Endometrial microvascular endothelial cells (primary cell): ENCODE measurements around the gene ZSCAN25. TPM values are rescaled to one million over a fixed set of nuclear protein-coding genes. Genes with fewer than 3 reads are reported as not detected.
"Not testable (repeated sequence)": the region's sequence is repeated elsewhere in the genome, so short reads cannot be mapped to it uniquely, and the experiment has no call there.

Source experiments
- in situ Hi-C: cut with HindIII; loops from 2 replicates; pipeline ENCODE4 v1.10.0; 2017; ENCODE audit warnings: low sequenced_read_pairs, low pct_unique_long_range_greater_than_20kb; ENCODE audit errors: inconsistent ontology term
- total RNA-seq: library from RNA; depleted of rRNA; stranded (reverse); fragments of >200 nt; gene quantifications from one replicate; pipeline ENCODE4 v1.2.3, GENCODE V29; 2015; ENCODE audit errors: inconsistent ontology term

ZSCAN25 gene
- total RNA-seq, 1 donor from 2014 or later, result 17.3 TPM

DNA sequence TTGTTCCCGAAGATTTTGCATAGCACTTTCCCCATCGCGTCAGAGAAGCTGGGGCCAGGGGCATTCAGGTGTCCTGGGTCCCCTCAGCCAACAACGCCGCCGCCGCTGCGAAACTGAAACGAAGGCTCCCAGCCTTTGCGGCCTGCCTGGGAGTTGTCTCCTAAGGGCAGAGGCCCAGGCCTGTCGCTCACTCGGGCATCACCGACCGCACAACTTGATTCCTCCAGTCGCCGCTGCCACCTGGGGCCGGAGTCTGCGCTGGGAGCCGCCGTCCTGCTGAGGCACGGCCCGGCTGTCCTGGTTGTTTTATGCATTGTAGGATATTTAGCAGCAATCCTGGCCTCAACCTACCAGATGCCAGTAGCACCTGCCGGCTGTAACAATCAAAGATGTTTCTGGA is 22.0 kb downstream of the ZSCAN25 start:
- in situ Hi-C loops, result no loop called here

DNA sequence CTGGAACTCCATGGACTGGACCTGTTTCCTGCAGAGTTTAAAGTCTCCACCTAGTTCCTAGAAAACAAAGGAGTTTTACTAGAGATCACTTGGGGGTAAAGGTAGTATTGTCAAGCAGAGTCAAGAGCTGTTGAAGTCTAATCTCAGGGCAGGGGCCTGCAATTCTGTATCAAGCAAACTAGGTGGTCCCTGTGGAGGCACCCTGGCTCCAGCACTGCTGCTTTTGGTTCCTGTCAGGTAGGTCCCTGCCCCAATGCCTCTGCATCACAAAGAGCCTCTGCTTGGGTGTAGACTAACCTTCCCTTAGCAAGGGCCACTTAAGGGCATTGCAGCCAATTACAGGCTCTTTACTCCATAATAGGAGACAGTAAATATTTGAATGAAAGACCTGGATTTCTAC is 22.5 kb downstream of the ZSCAN25 start:
- in situ Hi-C loops, result no loop called here

DNA sequence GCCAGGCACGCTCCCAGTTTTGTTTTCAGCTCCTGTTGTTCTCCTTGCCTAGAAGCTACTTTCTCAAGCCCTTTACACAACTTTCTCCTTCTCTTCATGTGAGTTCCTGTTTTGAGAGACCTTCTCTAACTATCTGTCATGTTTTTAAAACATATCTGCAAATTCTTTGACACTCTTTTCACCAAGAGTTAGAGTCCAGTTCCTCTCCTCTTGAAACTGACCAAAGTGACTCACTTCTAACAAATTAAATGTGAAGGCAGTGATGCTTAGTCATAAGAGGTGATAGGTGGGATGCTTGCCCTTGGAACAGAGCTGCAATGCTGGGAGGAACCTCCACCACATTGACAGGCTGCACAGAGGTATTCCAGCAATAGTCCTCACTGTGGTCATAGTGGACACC is 25.3 kb downstream of the ZSCAN25 start:
- in situ Hi-C loops, result no loop called here

DNA sequence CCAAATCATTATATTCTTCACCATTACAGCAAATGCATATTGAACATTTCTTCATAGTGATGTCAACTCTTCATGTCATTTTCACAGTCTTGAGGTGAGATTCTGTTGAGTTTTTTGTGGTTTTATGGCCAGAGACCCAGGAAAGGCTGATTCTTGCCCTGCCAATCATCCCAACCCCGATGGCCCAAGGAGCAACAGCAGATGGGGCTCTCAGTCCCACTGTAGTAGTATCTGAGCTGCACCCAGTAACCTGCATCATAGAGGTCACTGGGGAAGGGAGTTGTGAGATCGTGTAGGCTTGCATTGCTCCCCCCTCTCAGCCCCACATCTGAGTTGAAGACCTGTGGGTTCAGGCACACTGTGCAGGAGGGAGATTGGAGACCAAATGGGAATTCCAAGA is 26.7 kb downstream of the ZSCAN25 start:
- in situ Hi-C loops, result no loop called here

DNA sequence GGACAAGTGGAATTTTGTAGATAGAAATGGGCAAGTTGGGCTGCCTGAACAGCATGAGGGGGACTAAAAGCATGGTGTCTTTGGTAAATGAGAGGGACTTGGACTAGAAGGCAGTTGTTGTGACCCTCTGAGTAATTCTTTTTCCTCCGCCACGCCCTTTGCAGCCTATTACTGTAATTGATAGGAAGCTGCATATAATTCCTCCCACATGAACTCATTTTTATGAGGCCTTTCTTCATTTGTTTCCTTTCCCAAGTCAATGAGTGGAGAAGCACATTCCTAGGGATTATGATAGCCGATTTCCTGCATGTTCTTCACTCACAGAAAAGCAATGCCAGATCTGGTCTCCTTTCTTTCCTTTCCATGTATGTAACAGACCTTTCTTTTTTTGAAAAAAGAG is 27.7 kb downstream of the ZSCAN25 start:
- in situ Hi-C loops, result no loop called here

DNA sequence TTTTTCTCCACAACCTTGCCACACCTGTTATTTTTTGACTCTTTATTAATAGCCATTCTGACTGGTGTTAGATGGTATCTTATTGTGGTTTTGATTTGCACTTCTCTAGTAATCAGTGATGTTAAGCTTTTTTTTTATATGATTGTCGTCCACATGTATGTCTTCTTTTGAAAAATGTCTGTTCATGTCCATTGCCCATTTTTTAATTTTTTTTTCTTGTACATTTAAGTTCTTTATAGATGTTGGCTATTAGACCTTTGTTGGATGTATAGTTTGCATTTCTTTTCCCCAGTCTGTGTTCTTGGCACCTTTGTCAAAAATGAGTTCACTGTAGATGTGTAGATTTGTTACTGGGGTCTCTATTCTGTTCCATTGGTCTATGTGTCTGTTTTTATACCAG is 28.8 kb downstream of the ZSCAN25 start:
- in situ Hi-C loops, result no loop called here

DNA sequence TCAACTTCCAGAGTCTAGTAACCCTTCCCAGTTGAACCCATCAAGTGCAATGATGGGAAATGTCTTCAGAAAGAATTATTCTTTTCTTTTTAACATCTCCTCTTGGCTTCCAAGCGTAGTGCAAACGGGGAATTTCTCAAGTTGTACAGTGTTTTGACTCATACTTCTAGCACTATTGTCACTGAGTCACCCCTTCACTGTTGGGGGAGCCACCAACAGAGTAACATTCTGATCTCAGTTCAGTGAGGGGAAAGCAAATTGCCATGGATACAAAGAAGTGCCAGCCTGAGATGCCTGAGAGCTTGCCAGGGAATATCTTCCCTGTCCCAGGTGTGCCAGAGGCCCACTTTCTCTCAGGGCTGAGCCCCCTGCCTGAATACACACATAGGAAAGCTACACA is 32.1 kb downstream of the ZSCAN25 start:
- in situ Hi-C loops, result no loop called here

DNA sequence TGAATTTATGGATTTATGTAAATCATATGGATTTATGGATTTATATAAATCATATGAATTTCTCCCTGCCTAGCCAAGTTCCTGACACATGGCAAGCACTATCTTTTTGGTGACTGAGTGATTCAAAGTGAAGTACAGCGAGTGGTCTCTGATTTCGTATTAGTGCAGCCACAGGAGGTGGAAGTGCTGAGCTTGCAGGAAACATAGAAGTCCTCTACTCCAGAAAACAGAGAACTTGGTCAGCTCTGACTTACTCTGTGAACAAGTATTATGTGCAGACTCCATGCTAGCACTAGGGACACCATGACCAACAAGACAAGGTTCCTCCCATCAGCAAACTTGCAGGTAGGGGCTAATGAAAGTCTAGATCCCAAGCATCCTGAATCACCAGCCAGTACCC is 34.5 kb downstream of the ZSCAN25 start:
- in situ Hi-C loops, result no loop called here

DNA sequence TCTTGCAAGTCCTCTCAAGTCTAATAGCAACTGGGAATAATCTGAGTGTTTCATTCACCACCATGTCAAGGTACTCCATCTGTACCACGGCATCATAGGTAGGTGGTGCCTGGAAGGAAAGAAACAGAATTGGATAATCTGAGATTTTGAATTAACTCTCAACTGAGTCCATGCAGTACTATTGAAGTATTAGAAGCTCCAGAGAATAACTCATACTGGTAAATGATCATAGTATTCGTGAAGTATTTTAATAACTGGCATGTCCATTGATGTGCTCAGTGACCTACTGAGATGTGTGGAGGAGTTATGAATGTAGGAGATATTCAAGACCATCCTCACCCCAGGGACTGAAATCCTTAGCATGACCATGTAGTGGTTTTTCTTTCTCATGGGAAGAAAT is 35.9 kb downstream of the ZSCAN25 start:
- in situ Hi-C loops, result no loop called here

DNA sequence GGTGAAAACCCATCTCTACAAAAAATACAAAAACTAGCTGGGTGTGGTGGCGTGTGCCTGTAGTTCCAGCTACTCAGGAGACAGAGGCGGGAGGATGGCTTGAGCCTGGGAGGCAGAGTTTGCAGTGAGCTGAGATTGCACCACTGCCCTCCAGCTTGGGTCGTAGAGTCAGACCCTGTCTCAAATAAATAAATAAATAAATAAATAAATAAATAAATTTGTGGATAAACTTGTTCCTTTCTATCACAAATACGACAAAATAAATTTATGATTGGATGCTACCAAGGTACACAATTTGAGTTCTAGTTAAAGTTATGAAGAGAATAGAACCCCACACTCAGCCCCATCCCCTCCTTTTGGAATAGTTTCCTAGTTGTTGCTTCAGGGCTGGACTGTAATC is 36.5 kb downstream of the ZSCAN25 start:
- in situ Hi-C loops, result not testable (repeated sequence)

DNA sequence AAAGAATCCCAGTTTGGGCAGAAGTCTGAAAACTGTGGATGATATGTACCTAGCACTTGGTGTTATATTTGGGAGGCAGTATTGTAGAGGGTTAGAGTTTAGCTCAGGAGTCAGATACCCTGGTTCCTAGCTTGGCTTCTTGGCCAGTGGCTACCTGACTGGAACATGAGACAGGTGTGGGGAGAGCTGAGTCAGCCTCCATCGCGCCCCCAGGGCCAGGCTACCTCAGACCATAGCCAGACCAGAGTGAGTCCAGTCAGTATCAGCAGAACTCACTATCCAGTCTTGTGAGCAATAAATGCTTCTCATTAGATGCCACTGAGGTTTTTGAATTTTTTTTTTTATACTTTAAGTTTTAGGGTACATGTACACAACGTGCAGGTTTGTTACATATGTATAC is 37.0 kb downstream of the ZSCAN25 start:
- in situ Hi-C loops, result no loop called here

DNA sequence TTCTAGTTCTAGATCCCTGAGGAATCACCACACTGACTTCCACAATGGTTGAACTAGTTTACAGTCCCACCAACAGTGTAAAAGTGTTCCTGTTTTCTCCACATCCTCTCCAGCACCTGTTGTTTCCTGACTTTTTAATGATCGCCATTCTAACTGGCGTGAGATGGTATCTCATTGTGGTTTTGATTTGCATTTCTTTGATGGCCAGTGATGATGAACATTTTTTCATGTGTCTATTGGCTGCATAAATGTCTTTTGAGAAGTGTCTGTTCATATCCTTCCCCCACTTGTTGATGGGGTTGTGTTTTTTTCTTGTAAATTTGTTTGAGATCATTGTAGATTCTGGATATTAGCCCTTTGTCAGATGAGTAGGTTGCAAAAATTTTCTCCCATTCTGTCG is 37.9 kb downstream of the ZSCAN25 start:
- in situ Hi-C loops, result not testable (repeated sequence)

DNA sequence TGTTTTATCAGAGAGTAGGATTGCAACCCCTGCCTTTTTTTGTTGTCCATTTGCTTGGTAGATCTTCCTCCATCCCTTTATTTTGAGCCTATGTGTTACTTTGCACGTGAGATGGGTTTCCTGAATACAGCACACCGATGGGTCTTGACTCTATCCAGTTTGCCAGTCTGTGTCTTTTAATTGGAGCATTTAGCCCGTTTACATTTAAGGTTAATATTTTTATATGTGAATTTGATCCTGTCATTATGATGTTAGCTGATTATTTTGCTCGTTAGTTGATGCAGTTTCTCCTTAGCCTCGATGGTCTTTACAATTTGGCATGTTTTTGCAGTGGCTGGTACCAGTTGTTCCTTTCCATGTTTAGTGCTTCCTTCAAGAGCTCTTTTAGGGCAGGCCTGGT is 41.1 kb downstream of the ZSCAN25 start:
- in situ Hi-C loops, result not testable (repeated sequence)

DNA sequence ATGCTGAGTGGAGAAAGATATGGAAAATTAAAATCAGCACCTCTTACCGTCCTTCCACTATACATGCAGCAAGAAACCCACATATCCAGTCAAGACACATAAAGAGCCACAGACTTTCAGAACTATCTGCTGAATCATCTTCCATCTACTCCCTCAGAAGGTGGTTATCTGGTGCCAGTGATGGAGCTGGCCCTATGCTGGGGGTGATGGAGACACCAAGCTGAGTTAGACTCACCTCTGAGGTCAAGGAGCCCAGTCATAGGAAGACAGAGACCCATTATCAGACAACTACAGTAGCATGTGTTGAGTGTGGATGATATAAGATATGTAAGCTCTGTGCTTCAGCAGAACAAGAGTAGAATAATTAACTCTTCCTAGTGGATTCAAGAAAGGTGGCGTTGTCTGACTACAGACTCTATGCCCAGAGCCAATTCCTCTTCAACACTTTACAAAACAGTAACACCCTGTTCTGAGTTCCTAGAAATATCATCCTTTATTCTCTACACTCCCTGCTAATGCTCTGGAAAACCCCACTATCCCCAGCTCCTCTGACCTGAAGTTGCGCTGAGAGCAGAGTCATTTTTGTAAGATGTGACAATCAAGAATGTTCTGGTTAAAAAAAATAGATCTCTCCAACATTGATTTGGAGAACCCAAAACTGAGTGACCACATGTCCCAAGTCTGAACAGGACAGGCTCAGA is 48.7 kb downstream of the ZSCAN25 start:
- in situ Hi-C loops, result no loop called here

DNA sequence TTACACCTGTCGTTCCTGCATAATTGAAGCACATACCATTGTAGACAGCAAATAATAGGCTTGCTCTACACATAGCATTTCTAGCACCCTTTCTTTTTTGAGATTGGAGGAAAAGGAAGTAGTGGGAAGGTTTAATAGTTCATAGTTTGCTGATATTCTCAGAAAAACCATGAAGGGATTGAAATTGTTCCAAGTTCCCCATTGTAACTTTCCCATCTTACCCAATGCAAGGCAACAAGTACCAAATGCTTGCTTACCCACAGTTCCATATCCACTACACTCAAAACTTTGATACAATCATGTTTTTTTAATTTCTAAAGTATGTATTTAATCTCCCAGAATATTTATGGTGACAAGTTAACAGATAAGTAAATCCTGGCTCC is 49.3 kb downstream of the ZSCAN25 start:
- in situ Hi-C loops, result no loop called here

DNA sequence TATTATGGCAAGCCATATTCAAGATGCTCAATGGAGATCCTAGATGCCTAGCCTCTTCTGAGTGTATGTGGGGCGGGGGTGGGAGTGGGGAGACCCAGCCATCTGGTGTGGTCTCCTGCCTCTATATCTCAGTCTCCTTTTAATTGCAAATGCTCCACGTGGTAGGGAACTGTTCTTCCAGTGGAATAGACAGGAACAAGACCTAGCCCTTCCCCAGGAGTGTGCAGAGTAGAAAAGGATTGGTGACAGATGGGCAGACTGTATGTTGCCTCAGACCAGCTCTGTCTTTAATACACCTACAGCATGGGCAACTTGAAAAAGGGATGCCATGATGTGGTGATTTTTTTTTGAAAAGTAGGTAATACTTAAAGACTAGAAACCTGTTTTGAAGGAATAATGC is 50.4 kb downstream of the ZSCAN25 start:
- in situ Hi-C loops, result no loop called here

DNA sequence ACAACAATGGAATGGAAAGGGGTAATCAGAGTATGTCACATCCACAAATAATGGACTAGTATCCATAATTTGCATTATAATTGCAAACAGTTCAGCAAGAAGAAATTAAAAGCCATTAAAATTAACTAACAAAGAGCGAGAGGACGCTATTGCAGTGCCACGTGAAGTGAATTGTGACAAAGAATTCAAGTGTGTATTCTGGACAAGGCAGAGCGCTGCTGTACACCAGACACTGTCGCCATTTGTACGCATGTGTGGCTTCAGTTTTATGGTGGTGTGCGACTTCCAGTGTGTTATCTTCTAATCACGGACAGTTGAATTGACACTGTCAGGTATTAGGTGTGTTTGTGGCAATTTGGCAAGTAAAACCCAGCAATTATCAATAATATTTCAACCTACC is 51.8 kb downstream of the ZSCAN25 start:
- in situ Hi-C loops, result no loop called here

DNA sequence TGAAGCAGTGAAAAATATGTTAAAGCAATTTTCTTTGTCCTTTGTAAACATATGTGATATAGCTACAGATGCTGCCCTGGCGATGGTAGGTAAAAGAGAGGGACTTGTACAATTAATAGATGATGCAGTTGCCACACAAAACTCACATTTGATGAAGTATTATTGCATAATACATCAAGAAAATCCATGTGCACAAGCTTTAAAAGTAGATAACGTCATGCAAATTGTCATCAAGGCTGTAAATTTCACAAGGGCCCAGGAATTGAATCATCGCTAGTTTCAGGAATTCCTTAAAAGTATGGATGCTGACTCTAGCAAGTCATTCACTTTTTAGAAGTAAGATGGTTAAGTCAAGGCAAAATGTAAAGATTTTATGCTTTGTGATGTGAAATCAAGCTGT is 53.0 kb downstream of the ZSCAN25 start:
- in situ Hi-C loops, result no loop called here

DNA sequence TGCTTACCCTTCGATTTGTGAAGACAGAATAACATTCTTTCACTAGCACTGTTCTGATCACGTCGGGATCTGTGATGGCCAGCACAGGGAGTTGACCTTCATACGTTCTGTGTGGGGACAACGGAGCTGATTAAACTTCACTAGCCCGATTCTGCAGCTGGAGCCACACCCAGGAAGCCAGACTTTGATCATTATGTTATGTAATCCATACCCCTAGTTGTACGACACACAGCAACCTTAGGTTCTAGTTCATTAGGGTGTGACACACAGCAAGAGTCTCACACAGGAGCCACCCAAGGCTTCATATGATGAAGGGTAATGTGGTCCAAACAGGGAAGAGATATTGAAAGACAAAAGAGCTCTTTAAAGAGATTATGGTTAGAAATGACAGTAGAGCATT is 55.8 kb downstream of the ZSCAN25 start:
- in situ Hi-C loops, result no loop called here

DNA sequence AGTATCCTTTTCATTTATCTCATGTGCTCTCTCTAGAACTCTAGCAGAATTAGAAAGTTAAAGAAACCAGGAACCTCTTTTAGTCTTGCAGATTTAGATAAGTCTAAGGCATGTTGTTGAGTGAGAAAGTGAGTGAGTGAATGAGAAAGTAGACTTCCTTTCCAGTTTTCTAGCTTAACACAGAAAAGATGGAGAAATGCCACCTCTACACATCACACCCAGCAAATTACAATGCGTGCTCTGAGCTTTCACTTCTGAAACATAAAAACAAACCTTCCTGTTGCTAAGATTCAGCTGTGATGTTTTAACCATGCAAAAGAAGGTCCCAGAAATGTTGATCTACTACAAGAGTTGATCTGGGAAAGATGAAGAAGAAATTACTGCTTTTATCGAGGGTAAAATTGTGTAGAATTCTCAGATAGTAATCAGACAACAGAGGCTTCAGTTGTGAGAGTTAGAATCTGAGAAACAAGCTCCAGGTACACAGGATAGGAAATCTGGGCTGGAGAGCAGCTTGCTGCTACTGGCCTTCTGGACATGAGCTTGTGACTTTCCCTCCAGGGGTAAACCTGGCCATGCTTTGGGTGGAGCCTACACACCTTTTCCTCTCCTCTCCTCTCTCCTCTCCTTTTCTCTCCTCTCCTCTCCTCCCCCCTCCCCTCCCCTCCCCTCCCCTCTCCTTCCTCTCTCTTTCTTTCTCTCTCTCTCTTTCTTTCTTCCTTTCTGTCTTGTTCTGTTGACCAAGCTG is 58.4 kb downstream of the ZSCAN25 start:
- in situ Hi-C loops, result no loop called here
